DOHH2 (cell line): Measurements from ENCODE around the gene CPAMD8.

Experiments used
- CTCF ChIP-seq: fragments of 200-600 bp; sonication (generic); IDR thresholded peaks from one replicate; pipeline ENCODE4 v1.5.1; 2014; ENCODE audit warnings: antibody characterized with exemption, mild to moderate bottlenecking, low read depth, low read length; ENCODE audit not compliant: poor library complexity, severe bottlenecking
- EZH2phosphoT487 ChIP-seq: fragments of 200-600 bp; sonication (generic); IDR thresholded peaks from 2 replicates; pipeline ENCODE4 v1.6.1; 2017; ENCODE audit warnings: borderline replicate concordance, mild to moderate bottlenecking, antibody characterized with exemption, low read length, moderate library complexity, mixed read lengths

- no peak for TF ChIP-seq CTCF
- TF ChIP-seq EZH2phosphoT487 = no peak
Observed at GRCh38 chr19:17004386-17004785, 22.2 kb downstream of the CPAMD8 start.
